ENCODE data around the gene RELN. TPM values are rescaled to one million over a fixed set of nuclear protein-coding genes. Genes with fewer than 3 reads are reported as not detected.

The RELN gene
- total and polyA plus RNA-seq, 9 of the 15 experiments (the other 6 are each of a cell fraction or from before 2014, with no cell fraction given), result 12.9 to 43.2 (median 18.1) TPM

DNA sequence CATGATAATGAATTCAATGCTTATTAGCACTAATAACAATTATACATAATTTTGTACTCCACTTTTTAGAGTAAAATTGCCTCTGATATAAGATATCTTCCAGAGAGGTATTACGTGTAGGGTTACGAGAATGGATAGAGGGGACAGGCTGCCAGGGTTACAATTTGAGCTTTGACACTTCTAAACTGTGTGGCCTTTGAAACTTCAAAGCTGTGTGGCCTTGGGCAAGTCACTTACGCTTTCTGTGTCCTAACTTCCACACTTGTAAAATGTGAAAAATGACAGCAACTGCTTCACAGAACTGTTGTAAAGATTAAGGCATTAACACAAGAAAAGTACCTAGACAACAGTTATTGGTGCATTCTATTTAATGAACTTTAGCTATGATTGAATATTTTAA, 283.9 kb downstream of the RELN start:
- H3K27ac ChIP-seq (ENCODE audit: extremely low read depth, low read depth, low read length), result no peak overlapping the region
- ChIA-PET POLR2A (no interaction called here), CTCF (ENCODE audit: low intra/inter-chr PET ratio) (no interaction called here)
- BruUV-seq (replicated peaks), result no TSS peak
- WGBS (ENCODE audit: insufficient coverage, low coverage, missing lambda C conversion rate), result 74% methylated on average over 3 of the region's 3 CpGs
- DNase-seq (ENCODE audit: extremely low read depth in 1 of 4, low spot score in 3 of 4) (no peak), FAIRE-seq (no peak), ATAC-seq (no peak)
- no peak overlapping the region for H3K9ac ChIP-seq (ENCODE audit: insufficient read depth in 1 of 2, low read depth in 2 of 2, low read length in 2 of 2)
- H3K4me2 ChIP-seq (ENCODE audit: insufficient read depth, low read length), result no peak overlapping the region
- no peaks in the 10 kb centered on the region for H3K79me2 ChIP-seq (ENCODE audit: control insufficient read depth, insufficient read depth, low read length)
- no peak overlapping the region for H3K4me3 ChIP-seq
- H3K9me1 ChIP-seq (ENCODE audit: control insufficient read depth, insufficient read depth, low read length), result no peaks in the 10 kb centered on the region
- no peaks in the 10 kb centered on the region for H3K4me1 ChIP-seq (replicated peaks in 1 of 2; ENCODE audit: control insufficient read depth in 2 of 2, insufficient read depth in 2 of 2, low read length in 2 of 2)
- no peaks in the 10 kb centered on the region for H3K27me3 ChIP-seq (ENCODE audit: control insufficient read depth in 2 of 2, insufficient read depth in 2 of 2, low read length in 2 of 2)
- H4K20me1 ChIP-seq (replicated peaks; ENCODE audit: control insufficient read depth, insufficient read depth, low read length), result no peaks in the 10 kb centered on the region
- in situ Hi-C loops (cut with MboI) (no loop called here), intact Hi-C loops (cut with micrococcal nuclease) (no loop called here)
- H3K9me3 ChIP-seq (replicated peaks; ENCODE audit: control insufficient read depth, insufficient read depth, low read depth, low read length), result no peaks in the 10 kb centered on the region
- H2AFZ ChIP-seq (ENCODE audit: low read depth, low read length), result no peak overlapping the region
- no peaks in the 10 kb centered on the region for H3K36me3 ChIP-seq (ENCODE audit: control insufficient read depth, insufficient read depth, low read length)
- TF ChIP-seq, protein P1, sequence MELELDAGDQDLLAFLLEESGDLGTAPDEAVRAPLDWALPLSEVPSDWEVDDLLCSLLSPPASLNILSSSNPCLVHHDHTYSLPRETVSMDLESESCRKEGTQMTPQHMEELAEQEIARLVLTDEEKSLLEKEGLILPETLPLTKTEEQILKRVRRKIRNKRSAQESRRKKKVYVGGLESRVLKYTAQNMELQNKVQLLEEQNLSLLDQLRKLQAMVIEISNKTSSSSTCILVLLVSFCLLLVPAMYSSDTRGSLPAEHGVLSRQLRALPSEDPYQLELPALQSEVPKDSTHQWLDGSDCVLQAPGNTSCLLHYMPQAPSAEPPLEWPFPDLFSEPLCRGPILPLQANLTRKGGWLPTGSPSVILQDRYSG (tag; conservative IDR thresholded peaks at IDR 0.05; ENCODE audit: low read depth), result no peak
- TF ChIP-seq FOXA1 (IDR thresholded peaks at IDR 0.05; ENCODE audit: borderline replicate concordance) (no peak), ARNT (IDR thresholded peaks at IDR 0.05) (no peak), ETV1 (tag; conservative IDR thresholded peaks at IDR 0.05; ENCODE audit: low read depth) (no peak), ASH1L (IDR thresholded peaks at IDR 0.05; ENCODE audit: borderline replicate concordance, low read depth, partially characterized antibody) (no peak), CEBPB (tag; IDR thresholded peaks at IDR 0.05) (no peak), CCNT2 (IDR thresholded peaks at IDR 0.05; ENCODE audit: borderline replicate concordance, extremely low read depth, insufficient read length, low read depth, low read length) (no peak)
- TF ChIP-seq, protein P2, sequence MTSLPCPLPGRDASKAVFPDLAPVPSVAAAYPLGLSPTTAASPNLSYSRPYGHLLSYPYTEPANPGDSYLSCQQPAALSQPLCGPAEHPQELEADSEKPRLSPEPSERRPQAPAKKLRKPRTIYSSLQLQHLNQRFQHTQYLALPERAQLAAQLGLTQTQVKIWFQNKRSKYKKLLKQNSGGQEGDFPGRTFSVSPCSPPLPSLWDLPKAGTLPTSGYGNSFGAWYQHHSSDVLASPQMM (CRISPR knock-in tag; IDR thresholded peaks at IDR 0.05), result no peak
- TF ChIP-seq, protein P3, sequence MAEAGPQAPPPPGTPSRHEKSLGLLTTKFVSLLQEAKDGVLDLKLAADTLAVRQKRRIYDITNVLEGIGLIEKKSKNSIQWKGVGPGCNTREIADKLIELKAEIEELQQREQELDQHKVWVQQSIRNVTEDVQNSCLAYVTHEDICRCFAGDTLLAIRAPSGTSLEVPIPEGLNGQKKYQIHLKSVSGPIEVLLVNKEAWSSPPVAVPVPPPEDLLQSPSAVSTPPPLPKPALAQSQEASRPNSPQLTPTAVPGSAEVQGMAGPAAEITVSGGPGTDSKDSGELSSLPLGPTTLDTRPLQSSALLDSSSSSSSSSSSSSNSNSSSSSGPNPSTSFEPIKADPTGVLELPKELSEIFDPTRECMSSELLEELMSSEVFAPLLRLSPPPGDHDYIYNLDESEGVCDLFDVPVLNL (CRISPR knock-in tag; IDR thresholded peaks at IDR 0.05; ENCODE audit: low read depth), result no peak
- TF ChIP-seq, protein P4, sequence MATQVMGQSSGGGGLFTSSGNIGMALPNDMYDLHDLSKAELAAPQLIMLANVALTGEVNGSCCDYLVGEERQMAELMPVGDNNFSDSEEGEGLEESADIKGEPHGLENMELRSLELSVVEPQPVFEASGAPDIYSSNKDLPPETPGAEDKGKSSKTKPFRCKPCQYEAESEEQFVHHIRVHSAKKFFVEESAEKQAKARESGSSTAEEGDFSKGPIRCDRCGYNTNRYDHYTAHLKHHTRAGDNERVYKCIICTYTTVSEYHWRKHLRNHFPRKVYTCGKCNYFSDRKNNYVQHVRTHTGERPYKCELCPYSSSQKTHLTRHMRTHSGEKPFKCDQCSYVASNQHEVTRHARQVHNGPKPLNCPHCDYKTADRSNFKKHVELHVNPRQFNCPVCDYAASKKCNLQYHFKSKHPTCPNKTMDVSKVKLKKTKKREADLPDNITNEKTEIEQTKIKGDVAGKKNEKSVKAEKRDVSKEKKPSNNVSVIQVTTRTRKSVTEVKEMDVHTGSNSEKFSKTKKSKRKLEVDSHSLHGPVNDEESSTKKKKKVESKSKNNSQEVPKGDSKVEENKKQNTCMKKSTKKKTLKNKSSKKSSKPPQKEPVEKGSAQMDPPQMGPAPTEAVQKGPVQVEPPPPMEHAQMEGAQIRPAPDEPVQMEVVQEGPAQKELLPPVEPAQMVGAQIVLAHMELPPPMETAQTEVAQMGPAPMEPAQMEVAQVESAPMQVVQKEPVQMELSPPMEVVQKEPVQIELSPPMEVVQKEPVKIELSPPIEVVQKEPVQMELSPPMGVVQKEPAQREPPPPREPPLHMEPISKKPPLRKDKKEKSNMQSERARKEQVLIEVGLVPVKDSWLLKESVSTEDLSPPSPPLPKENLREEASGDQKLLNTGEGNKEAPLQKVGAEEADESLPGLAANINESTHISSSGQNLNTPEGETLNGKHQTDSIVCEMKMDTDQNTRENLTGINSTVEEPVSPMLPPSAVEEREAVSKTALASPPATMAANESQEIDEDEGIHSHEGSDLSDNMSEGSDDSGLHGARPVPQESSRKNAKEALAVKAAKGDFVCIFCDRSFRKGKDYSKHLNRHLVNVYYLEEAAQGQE (IDR thresholded peaks at IDR 0.05; ENCODE audit: borderline replicate concordance), result no peak
- TF ChIP-seq, protein P4 (CRISPR knock-in tag; IDR thresholded peaks at IDR 0.05; ENCODE audit: low read depth), result no peak
